Hematopoietic multipotent progenitor cell treated with erythropoietin and hydrocortisone succinate and interleukin-3 and kit ligand, for 4 days (in vitro differentiated cells): ENCODE measurements around the gene MPZ.
"Not testable (repeated sequence)": the region's sequence is repeated elsewhere in the genome, so short reads cannot be mapped to it uniquely, and the experiment has no call there.

Experiments used
- DNase-seq: peaks from one replicate; pipeline ENCODE4 v3.0.0-alpha.2; 2015

MPZ gene

GRCh38 chr1:161299347-161299746 is 10.4 kb downstream of the MPZ start:
- peak; percentile 24 for DNase-seq

DNA sequence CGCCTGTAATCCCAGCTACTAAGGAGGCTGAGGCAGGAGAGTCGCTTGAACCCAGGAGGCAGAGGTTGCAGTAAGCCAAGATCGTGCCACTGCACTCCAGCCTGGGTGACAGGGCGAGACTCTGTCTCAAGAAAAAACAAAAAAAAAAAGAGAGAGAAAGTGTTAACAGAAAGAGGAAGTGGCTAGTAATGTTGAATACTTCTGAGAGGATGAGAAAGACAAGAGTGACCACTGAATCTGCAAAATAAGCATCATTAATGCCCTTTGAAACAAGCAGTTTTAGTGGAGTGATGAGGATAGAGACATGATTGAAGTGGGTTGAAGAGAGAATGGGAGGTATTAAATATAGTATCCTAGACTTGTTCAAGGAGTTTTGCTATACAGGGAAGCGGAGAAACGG is 11.7 kb downstream of the MPZ start:
- DNase-seq = peak; percentile 61

GRCh38 chr1:161297415-161297814 is 12.4 kb downstream of the MPZ start:
- DNase-seq = no peak

DNA sequence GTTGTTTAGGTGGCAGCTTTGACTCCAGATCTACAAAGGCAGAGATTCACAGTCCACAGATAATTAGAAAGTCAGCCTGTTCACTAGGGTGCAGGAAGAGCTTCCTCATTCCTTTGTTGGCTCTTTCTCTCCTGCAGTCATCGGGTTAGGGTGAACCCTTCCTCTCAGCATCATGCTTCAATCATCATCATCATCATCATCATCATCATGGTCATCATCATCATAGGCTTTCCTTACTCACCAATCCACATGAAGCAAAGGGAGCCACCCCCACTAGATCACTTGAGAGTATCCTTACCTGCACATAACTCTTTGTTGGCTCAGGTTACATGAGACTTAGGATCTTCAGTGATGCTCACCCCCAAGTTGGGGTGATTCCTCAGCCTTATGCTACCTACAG is 19.0 kb downstream of the MPZ start:
- DNase-seq = no peak

GRCh38 chr1:161287482-161288054 is 22.2 kb downstream of the MPZ start:
- peak; percentile 38 for DNase-seq

- no peak for DNase-seq
Measured at GRCh38 chr1:161285521-161285920, 24.2 kb downstream of the MPZ start.

GRCh38 chr1:161285113-161285512 is 24.7 kb downstream of the MPZ start:
- no peak for DNase-seq

DNA sequence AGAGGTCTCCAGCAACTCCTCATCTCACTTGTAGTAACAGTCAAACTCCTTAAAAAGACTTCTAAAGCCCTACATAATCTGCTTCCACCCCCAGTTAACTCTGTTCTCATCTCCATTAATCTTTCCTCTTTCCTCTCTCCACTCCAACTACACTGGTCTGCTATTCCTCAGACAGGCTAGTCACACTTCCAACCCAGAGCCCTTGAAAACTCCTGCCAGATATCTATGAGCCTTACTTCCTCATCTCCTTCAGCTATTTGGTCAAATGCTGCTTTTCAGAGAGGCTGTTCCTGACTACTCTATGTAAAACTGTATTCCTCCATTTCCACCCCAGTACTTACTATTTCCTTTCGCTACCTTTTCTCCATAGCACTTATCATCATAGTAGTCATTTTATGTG is 26.8 kb downstream of the MPZ start:
- DNase-seq = no peak

DNA sequence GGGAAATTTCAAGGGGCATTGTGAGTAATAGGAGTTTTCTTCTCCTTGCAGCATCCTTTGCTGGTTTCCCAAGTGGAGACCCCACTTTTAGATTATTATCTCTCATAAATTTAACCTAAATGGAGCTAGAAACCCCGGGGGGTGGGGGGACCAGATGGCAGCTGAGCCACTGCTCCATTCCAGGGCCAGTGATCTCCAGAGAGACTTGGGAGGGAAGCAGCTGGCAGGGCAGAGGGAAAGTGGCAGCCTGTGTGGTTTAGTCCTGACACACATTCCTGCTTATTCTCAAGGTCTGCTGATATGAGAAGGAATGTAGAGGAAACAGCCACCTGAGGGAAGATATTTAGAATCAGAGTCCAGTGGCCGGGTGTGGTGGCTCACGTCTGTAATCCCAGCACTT is 34.9 kb downstream of the MPZ start:
- DNase-seq = no peak

DNA sequence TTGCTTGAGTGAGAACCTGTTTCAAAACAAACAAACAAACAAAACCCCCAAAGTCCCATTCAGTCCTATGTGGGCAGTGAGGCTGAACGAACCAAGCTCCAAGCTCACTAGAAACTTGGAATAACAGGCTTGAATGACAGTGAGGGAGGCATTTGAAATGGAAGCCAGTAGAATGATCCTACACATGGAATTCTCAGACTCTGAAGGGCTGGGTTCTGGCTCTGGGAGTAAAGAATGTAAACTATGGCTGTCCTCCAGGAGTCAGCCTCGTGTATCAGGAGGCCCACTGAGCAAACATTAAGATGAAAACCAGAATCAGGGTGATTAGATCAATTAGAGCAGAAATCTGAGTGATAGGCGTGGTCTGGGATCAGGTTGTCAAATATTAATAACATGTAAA is 36.4 kb downstream of the MPZ start:
- no peak for DNase-seq

- DNase-seq = peak; percentile 76
Measured at GRCh38 chr1:161267321-161267720, 42.4 kb downstream of the MPZ start.

- DNase-seq = no peak
Measured at GRCh38 chr1:161266836-161267235, 42.9 kb downstream of the MPZ start.

GRCh38 chr1:161266202-161266601 is 43.6 kb downstream of the MPZ start:
- no peak for DNase-seq

DNA sequence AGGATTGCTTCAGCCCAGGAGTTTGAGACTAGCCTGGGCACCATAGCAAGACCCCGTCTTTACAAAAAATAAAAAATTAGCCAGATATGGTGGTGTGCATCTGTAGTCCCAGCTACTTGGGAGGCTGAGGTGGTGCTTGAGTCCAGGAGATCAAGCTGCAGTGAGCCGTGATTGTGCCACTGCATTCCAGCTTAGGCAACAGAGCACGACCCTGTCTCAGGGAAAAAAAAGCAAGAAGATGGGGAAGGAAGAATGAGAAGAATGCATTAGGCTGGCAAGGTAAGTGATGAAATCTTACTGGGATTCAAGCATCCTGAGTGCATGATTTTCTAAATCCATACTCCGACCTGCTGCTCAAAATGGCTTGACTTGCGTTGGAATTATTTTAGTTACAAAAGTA is 44.5 kb downstream of the MPZ start:
- no peak for DNase-seq

- DNase-seq = no peak
Measured at GRCh38 chr1:161261261-161262235, 48.2 kb downstream of the MPZ start.

DNA sequence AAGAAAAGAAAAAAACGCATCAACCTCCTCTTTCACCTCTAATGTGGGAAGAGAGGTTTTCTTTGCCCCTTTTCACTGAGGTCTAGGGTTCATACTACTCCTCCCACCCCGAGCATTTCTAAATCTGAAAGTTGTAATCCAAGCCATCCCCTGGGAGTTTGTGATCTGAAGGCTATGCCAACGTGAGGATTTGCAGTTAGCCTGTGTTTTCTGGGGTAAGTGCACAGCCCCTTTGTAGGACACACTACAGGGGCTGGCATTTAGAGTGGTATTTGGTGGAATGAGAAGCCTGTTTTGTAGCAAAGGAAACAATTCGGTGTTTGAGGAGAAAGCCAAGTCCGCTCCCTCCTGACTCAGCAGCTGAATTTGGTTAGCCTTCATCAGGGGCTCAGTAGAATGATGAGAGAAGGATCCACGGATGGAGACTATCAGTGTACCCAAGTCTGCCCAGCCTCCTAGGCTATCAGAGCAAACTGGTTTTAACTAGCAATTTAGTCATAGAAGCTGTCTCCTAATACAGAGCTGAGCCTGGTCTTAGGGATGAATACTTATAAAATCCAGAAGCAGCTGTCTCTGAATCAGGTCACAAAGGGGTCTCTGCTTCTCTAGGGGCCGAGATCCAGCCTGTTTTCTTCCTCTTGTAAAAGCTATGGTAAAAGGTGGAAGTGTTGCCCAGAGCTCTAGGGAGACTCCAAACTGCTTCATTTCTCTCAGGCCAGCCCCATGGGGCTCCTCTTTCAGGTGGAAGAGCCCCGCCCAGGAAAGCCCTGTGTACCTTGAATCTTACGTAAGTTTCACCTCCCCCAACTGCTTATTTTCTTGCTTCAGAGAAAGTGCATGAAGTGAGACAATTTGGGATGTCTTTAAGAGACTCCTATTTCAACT is 49.1 kb downstream of the MPZ start:
- DNase-seq = no peak

GRCh38 chr1:161259765-161260164 is 50.0 kb downstream of the MPZ start:
- no peak for DNase-seq

DNA sequence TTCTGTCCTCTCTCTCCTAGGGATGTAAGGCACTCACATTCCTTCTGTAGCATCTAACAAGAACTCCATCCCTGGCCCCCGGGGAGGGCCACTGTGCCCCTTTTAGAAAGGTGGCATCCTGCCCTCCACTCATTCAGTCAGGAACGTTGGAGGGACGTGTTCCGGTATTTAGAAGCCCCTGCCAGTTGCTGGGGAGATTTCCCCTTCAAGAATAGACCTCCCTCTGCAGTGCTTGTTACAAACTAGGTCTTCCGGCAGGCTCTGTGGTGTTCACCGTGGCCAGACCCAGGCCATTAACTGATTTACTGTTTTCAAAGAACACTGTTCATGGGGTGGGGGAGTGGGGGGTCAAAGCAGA is 50.4 kb downstream of the MPZ start:
- no peak for DNase-seq

DNA sequence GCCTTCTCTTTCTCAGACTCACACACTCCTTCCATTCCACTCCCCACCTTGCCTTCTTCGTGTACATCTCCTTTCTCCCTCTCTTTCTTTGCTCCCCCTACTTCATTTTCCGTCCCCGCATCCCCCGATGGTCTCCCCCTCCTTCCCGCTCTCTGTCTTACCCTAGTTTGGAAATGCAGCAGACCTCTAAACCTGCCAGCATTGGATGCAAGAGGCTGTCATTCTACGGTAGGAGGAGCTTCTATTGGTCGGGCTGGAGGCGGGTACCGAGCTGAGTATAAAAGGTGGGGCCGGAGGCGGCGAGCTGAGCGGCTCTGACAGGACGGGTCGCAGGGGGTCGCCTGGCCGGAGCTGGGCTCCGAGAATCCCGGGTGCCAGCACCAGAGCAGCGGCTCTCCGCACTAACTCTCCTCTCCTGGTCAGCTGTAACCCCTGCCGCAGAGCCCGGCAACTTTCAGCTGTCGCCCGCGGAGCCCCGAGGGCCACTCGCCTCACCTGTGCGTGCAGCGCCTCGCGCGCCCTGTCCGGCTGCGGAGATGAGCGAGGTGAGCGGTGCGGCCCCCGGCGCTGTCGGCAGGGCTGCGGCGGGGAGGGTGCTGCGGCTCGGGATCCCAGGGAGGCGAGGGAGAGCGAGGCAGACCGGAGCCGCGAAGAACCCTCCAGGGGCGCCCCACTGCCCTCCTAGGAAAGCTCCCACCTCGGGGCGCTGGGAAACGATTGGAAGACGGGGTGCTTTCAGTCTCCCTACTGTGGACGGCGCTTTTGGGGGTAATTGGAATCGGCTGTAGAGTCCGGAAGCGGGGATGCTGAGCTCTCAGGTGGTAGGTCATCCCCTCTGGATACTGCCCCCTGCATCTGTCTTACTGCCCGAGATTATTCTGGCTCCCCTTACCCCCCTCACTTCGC is 51.1 kb downstream of the MPZ start, which contains the start of gene PCP4L1:
Gene PCP4L1 (plus strand): TSS at position 307 of the 906 bp plus-strand sequence. CDS start 230 bp downstream, at position 537.
- peak; percentile 72 for DNase-seq

DNA sequence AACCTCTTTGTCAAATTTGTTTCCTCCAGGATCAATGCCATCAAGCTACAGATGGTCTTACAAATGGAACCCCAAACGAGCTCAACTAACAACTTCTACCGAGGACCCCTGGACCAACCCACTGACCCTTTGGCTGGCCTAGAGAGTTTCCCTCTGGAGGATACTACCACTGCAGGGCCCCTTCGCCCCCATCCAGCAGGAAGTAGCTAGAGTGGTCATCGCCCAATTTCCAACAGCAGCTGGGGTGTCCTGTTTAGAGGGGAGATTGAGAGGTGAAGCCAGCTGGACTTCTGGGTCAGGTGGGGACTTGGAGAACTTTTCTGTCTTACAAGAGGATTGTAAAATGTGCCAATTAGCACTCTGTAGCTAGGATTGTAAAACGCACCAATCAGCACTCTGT is 52.7 kb downstream of the MPZ start:
- DNase-seq = not testable (repeated sequence)

DNA sequence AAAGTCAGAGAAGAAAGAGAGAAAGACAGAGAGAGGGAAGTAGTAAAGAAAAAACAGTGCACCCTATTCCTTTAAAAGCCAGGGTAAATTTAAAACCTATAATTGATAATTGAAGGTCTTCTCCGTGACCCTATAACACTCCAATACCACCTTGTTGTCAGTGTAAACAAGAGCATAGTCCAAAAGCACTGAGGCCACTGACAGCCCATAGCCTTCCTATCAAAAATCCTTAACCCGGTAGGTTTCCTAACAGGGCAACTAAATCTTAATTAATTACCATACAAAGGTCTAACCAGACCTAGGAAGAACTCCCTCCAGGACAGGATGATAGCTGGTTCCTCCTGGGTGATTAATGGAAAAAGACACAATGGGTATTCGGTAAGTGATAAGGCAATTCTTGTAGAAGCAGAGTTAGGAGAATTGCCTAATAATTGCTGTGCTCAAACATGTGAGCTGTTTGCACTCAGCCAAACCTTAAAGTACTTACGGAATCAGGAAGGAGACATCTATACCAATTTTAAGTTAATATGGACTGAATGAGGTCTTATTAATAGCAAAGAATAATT is 53.7 kb downstream of the MPZ start:
- DNase-seq = not testable (repeated sequence)

GRCh38 chr1:161255302-161255701 is 54.5 kb downstream of the MPZ start:
- DNase-seq = not testable (repeated sequence)
